ENCODE data around the gene RALA.

- TF ChIP-seq SP1 (IDR thresholded peaks at IDR 0.05) (no peak), FOXK2 (IDR thresholded peaks at IDR 0.05) (no peak), PKNOX1 (IDR thresholded peaks at IDR 0.05) (no peak), FOXA1 (IDR thresholded peaks at IDR 0.05) (no peak), FOXM1 (IDR thresholded peaks at IDR 0.05; ENCODE audit: borderline replicate concordance) (no peak), BHLHE40 (IDR thresholded peaks at IDR 0.05; ENCODE audit: borderline replicate concordance) (no peak)
These were observed 36.0 kb upstream of the RALA start for GRCh38 chr7:39587393-39587792.

All from HEK293T (cell line).